Measurements from ENCODE around the gene TUBB1.

The TUBB1 gene

DNA sequence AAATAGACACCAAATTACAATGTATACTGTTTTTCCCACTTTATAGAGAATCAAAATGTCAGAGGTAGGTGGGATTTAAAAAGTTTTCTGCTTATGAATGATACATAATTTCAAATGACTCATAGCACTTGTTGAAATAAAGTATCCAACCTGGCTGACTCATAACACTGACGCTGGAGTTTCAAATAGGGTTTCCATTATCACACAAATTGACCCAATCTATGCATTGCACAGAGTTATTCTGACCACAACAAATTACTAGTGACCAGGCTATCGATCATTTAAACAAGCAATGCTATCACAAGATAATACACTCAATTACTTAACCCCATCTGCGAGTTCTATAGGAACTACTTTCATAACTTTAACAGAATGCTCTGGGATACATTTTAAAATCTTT, 55.2 kb downstream of the TUBB1 start:
- Histone ChIP-seq H3K4me3 (ENCODE audit: low read depth, low read length) (no peak overlapping the region), H3K4me1 (no peaks in the 10 kb centered on the region), H3K9me3 (no peaks in the 10 kb centered on the region), H3K27me3 (peaks cover 17% of the 10 kb centered on the region), H3K36me3 (no peaks in the 10 kb centered on the region)
- no peak for DNase-seq
- TF ChIP-seq, protein P1, sequence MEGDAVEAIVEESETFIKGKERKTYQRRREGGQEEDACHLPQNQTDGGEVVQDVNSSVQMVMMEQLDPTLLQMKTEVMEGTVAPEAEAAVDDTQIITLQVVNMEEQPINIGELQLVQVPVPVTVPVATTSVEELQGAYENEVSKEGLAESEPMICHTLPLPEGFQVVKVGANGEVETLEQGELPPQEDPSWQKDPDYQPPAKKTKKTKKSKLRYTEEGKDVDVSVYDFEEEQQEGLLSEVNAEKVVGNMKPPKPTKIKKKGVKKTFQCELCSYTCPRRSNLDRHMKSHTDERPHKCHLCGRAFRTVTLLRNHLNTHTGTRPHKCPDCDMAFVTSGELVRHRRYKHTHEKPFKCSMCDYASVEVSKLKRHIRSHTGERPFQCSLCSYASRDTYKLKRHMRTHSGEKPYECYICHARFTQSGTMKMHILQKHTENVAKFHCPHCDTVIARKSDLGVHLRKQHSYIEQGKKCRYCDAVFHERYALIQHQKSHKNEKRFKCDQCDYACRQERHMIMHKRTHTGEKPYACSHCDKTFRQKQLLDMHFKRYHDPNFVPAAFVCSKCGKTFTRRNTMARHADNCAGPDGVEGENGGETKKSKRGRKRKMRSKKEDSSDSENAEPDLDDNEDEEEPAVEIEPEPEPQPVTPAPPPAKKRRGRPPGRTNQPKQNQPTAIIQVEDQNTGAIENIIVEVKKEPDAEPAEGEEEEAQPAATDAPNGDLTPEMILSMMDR (IDR thresholded peaks at IDR 0.05; ENCODE audit: low read depth, low read length): no peak

DNA sequence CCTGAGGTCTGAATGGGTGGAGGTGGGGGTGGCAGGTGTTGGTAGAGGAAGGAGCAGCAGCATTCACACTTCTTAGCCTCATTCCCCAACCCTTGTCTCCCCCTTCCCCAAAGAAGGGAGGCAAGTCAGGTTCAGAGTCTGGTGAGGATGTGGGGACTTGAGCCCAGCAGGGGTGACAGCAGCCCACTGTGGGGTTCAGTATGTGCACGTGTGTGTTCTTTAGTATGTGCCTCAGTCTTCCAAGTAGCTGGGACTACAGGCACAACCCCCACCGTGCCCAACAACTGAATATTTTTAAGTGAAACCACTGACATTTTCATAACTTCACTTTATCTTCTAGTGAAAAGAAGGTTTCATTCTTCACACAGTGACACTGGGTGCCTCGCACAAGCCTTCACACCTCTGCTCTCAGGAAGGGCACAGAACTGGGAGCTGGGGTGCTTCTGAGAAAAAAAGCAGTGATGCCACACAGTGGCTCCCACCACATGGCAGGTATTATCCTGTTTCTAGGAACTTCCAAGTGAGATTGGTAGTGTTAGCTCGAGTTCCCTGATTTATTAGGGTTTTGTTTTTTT, 56.8 kb downstream of the TUBB1 start:
- no peak overlapping the region for H3K4me3 ChIP-seq (ENCODE audit: low read depth, low read length)
- TF ChIP-seq, protein P1 (IDR thresholded peaks at IDR 0.05; ENCODE audit: low read depth, low read length): no peak
- H3K9me3 ChIP-seq: no peaks in the 10 kb centered on the region
- H3K36me3 ChIP-seq: no peaks in the 10 kb centered on the region
- DNase-seq: no peak
- no peaks in the 10 kb centered on the region for H3K4me1 ChIP-seq
- peaks cover 17% of the 10 kb centered on the region for H3K27me3 ChIP-seq

Measured in BE2C (cell line).